Trophoblast cell (in vitro differentiated cells and primary cell): Measurements from ENCODE around the gene TEAD4.

ENCODE experiments used
- DNase-seq, 2 donors: peaks; one replicate each; pipeline ENCODE4 v3.0.0-alpha.2; 2016
- H2AFZ ChIP-seq: 2 replicates; pipeline ENCODE4 v1.6.1; 2013; ENCODE audit warnings: low read length, moderate library complexity, mild to moderate bottlenecking; ENCODE audit not compliant: insufficient read depth, poor library complexity
- H2AK5ac ChIP-seq: 2 replicates; pipeline ENCODE4 v1.6.1; 2013; ENCODE audit warnings: mild to moderate bottlenecking, low read length
- H2BK120ac ChIP-seq: 2 replicates; pipeline ENCODE4 v1.6.1; 2013; ENCODE audit warnings: low read length, mild to moderate bottlenecking, moderate library complexity; ENCODE audit not compliant: insufficient read depth, poor library complexity
- H2BK12ac ChIP-seq: 2 replicates; pipeline ENCODE4 v1.6.1; 2013; ENCODE audit warnings: mild to moderate bottlenecking, low read length, moderate library complexity
- H2BK5ac ChIP-seq: 2 replicates; pipeline ENCODE4 v1.6.1; 2013; ENCODE audit warnings: low read length, low read depth, moderate library complexity, mild to moderate bottlenecking; ENCODE audit not compliant: poor library complexity
- H3K14ac ChIP-seq: 2 replicates; pipeline ENCODE4 v1.6.1; 2013; ENCODE audit warnings: mild to moderate bottlenecking, low read length
- H3K18ac ChIP-seq: 2 replicates; pipeline ENCODE4 v1.6.1; 2013; ENCODE audit warnings: mild to moderate bottlenecking, low read length
- H3K23ac ChIP-seq: 2 replicates; pipeline ENCODE4 v1.6.1; 2013; ENCODE audit warnings: low read length
- H3K27ac ChIP-seq: 2 replicates; pipeline ENCODE4 v1.5.1; 2013; ENCODE audit warnings: low read depth, mild to moderate bottlenecking, inconsistent platforms, low read length, moderate library complexity
- H3K27me3 ChIP-seq: 2 replicates; pipeline ENCODE4 v1.6.1; 2013; ENCODE audit warnings: inconsistent platforms, mild to moderate bottlenecking, low read length, moderate library complexity; ENCODE audit not compliant: insufficient read depth
- H3K36me3 ChIP-seq, 2 experiments: 1 replicate in 1 of 2; 2 replicates in 1 of 2; pipeline ENCODE4 v1.6.1; 2013; ENCODE audit warnings: low read length in 2 of 2, mild to moderate bottlenecking in 2 of 2, moderate library complexity in 1 of 2; ENCODE audit not compliant: insufficient read depth in 2 of 2, control insufficient read depth in 1 of 2
- H3K4ac ChIP-seq: 2 replicates; pipeline ENCODE4 v1.6.1; 2013; ENCODE audit warnings: low read depth, mild to moderate bottlenecking, low read length, moderate library complexity
- H3K4me1 ChIP-seq, 2 experiments: 1 replicate in 1 of 2; 2 replicates in 1 of 2; pipeline ENCODE4 v1.6.1; 2013; ENCODE audit warnings: low read length in 2 of 2, mild to moderate bottlenecking in 2 of 2, moderate library complexity in 1 of 2; ENCODE audit not compliant: insufficient read depth in 2 of 2, control insufficient read depth in 1 of 2
- H3K4me2 ChIP-seq: 2 replicates; pipeline ENCODE4 v1.6.1; 2013; ENCODE audit warnings: inconsistent platforms, mild to moderate bottlenecking, low read length, moderate library complexity
- H3K4me3 ChIP-seq: 2 replicates; pipeline ENCODE4 v1.5.1; 2013; ENCODE audit warnings: mild to moderate bottlenecking, low read depth, low read length, inconsistent platforms
- H3K79me1 ChIP-seq: one replicate; pipeline ENCODE4 v1.6.1; 2013; ENCODE audit warnings: low read length
- H3K79me2 ChIP-seq: 2 replicates; pipeline ENCODE4 v1.6.1; 2013; ENCODE audit warnings: low read length, mild to moderate bottlenecking; ENCODE audit not compliant: control insufficient read depth, insufficient read depth, poor library complexity
- H3K9ac ChIP-seq: 2 replicates; pipeline ENCODE4 v1.6.1; 2013; ENCODE audit warnings: mild to moderate bottlenecking, low read length
- H3K9me3 ChIP-seq: 2 replicates; pipeline ENCODE4 v1.6.1; 2013; ENCODE audit warnings: low read depth, mild to moderate bottlenecking, control low read depth, inconsistent platforms, low read length; ENCODE audit not compliant: insufficient read depth
- H4K12ac ChIP-seq: 2 replicates; pipeline ENCODE4 v1.6.1; 2013; ENCODE audit warnings: low read depth, mild to moderate bottlenecking, low read length, moderate library complexity
- H4K8ac ChIP-seq: 2 replicates; pipeline ENCODE4 v1.6.1; 2013; ENCODE audit warnings: low read depth, mild to moderate bottlenecking, low read length, moderate library complexity
- H4K91ac ChIP-seq: one replicate; pipeline ENCODE4 v1.6.1; 2013; ENCODE audit warnings: low read depth, mild to moderate bottlenecking, low read length, moderate library complexity
- WGBS: extraction: QIAGEN DNeasy Blood & Tissue Kit; methylation state at CpG from one replicate; pipeline ENCODE4 v1.1.7; 2013; ENCODE audit warnings: missing lambda C conversion rate; ENCODE audit not compliant: insufficient read length, insufficient coverage; ENCODE audit errors: extremely low coverage; 5-methylcytosine and 5-hydroxymethylcytosine counted together

The TEAD4 gene

DNA sequence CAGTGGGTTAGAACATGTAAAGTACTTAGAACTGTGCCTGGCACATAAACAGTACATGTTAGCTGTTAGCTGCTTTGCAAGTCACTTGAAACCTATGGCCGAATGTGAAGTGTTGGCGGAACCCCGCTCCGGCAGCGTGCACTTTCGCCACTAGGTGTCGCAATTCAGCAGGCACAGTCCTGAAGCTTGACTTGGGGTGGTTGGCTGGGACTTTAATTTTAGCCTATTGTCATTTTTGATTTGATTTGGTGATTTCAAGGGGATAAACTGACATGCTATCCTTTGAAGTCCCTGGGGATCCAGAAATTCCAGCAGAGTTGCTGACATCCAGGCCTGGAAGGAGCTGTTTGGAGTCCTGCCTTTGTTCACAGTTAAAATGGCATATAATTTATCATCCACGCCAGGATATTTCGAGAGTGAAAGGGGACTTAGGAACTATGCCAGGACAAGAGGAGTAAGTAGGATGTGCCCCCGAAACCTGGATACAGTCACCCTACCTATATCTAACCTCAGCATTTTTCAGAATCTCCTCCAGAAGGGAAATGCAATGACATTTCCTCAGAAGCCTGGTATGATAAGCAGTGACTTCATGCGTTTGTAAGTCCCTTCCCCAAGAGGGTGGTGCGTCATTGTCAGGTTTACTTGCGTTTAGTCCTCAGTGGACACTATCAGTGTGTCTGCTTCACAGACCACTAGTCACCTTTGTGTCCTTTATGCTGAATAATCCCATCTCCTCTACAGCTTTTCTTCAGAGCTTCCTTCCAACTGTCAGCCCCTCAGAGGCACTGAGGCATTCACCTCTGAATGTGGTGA is 114.4 kb downstream of the TEAD4 start:
- DNase-seq = peak; percentile 83 to 95
- no peak overlapping the region for H3K4me3 ChIP-seq
- no peak overlapping the region for H3K23ac ChIP-seq
- H3K36me3 ChIP-seq = no peaks in the 10 kb centered on the region
- peaks cover 19 to 26% of the 10 kb centered on the region in 2 experiments for H3K4me1 ChIP-seq
- H4K8ac ChIP-seq = no peak overlapping the region
- H3K9me3 ChIP-seq = no peaks in the 10 kb centered on the region
- H3K14ac ChIP-seq = no peak overlapping the region
- H3K79me1 ChIP-seq = peaks cover 18% of the 10 kb centered on the region
- no peak overlapping the region for H2AFZ ChIP-seq
- no peak overlapping the region for H3K27ac ChIP-seq
- H3K18ac ChIP-seq = no peak overlapping the region
- no peak overlapping the region for H2BK12ac ChIP-seq
- no peak overlapping the region for H3K9ac ChIP-seq
- H2AK5ac ChIP-seq = no peak overlapping the region
- H2BK120ac ChIP-seq = no peak overlapping the region
- no peak overlapping the region for H4K91ac ChIP-seq
- H3K27me3 ChIP-seq = no peaks in the 10 kb centered on the region
- H4K12ac ChIP-seq = no peak overlapping the region
- H3K79me2 ChIP-seq = peaks cover 9% of the 10 kb centered on the region
- no peak overlapping the region for H3K4me2 ChIP-seq
- H2BK5ac ChIP-seq = no peak overlapping the region
- no CpG with 5 or more reads among the region's 13 CpGs for WGBS
- H3K4ac ChIP-seq = no peak overlapping the region

DNA sequence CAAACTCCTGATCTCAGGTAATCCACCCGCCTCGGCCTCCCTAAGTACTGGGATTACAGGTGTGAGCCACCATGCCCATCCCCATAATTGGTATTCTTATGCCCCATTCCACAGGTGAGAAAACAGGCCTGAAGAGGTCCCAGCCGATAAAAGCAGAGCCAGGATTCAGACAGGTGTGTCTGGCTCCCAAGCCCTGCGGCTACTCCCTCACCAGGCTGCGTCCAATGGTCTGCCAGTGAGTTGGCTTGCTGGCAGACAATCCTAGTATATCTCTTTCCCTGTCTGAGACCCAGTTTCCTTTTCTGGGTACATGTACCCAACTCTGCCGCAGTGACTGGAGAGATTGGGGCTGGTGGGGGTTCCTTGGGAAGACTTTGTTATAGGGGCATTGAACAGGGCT is 116.1 kb downstream of the TEAD4 start:
- Histone ChIP-seq H2AK5ac (no peak overlapping the region), H3K79me2 (peaks cover 9% of the 10 kb centered on the region), H3K23ac (no peak overlapping the region), H3K9me3 (no peaks in the 10 kb centered on the region), H3K4me2 (no peak overlapping the region), H3K14ac (no peak overlapping the region), H2BK5ac (no peak overlapping the region), H3K4ac (no peak overlapping the region), H2AFZ (no peak overlapping the region), H3K4me3 (no peak overlapping the region), H4K8ac (no peak overlapping the region), H3K27ac (no peak overlapping the region), H2BK120ac (no peak overlapping the region), H2BK12ac (no peak overlapping the region), H4K91ac (no peak overlapping the region), H3K4me1 (peaks cover 14 to 19% of the 10 kb centered on the region in 2 experiments), H3K27me3 (no peaks in the 10 kb centered on the region), H3K79me1 (peaks cover 17% of the 10 kb centered on the region), H3K36me3 (no peaks in the 10 kb centered on the region), H3K18ac (no peak overlapping the region), H3K9ac (no peak overlapping the region), H4K12ac (no peak overlapping the region)
- no CpG with 5 or more reads among the region's 6 CpGs for WGBS
- peak; percentile 63 to 73 for DNase-seq

DNA sequence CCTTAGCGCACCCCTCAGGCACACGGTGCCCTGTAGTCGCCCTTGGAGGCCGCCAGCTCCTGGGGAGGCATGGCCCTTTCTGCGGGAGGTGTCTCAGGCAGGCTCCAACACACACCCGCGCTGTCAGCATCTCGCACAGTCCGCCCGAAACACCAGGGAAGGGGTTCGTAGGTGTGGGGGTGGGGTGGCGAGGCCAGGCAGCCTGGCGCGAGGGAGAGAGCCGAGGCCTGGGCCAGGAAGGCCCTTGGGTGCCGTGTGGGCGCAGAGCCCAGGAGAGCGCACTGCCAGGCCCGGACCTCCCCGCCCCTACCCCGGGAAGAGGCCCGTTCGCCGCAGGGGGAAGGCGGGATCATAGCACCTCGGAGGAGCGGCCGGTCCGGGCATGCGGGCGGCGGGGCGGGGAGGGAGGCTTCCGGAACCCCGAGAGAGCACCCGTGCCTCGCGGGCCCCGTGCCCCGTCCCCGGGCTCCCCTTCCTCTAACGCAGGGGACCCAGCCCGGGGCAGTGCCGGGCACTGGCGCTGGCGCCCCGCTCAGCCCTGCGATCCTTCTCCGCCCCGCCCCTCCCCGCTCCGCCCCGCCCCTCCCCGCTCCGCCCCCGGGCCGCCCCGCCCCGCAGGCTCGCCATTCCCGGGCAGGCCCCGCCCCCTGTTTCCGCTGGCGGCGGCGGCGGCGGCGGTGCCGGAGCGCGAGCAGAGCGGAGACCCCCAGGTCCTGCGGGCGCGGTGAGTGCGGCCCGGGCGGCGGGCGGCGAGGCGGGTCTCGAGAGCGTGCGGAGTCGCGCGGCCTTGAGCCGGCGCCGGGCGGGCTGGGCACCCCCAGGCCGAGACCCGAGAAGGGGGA is 117.8 kb downstream of the TEAD4 start, which contains the start of gene TSPAN9:
TSPAN9 (plus strand) TSS at position 650 of the 842 bp plus-strand sequence. CDS start 123,815 bp downstream, outside the sequence.
- peak within 1 kb of the TSS; percentile 73 for H2BK5ac ChIP-seq
- H3K4me1 ChIP-seq = peaks cover 2 to 6% of the 10 kb centered on the region in 2 experiments
- peak within 1 kb of the TSS; percentile 81 for H3K9ac ChIP-seq
- no CpG with 5 or more reads among the region's 95 CpGs for WGBS
- H2BK120ac ChIP-seq = peak within 1 kb of the TSS; percentile 70
- peak within 1 kb of the TSS; percentile 64 for H3K4ac ChIP-seq
- H3K79me2 ChIP-seq = peaks cover 5% of the 10 kb centered on the region
- peak within 1 kb of the TSS; percentile 98 for H3K4me2 ChIP-seq
- H3K4me3 ChIP-seq = peak within 1 kb of the TSS; percentile 82
- no peak within 1 kb of the TSS for H4K12ac ChIP-seq
- no peak within 1 kb of the TSS for H3K27ac ChIP-seq
- H3K23ac ChIP-seq = no peak within 1 kb of the TSS
- H4K8ac ChIP-seq = peak within 1 kb of the TSS; percentile 68
- H3K36me3 ChIP-seq = no peaks in the 10 kb centered on the region
- peak within 1 kb of the TSS; percentile 30 for H2BK12ac ChIP-seq
- peak within 1 kb of the TSS; percentile 43 for H2AK5ac ChIP-seq
- peak within 1 kb of the TSS; percentile 50 for H4K91ac ChIP-seq
- H2AFZ ChIP-seq = peak within 1 kb of the TSS; percentile 91
- no peaks in the 10 kb centered on the region for H3K9me3 ChIP-seq
- no peaks in the 10 kb centered on the region for H3K27me3 ChIP-seq
- H3K79me1 ChIP-seq = peaks cover 11% of the 10 kb centered on the region
- DNase-seq = peak; percentile 78 to 81
- peak within 1 kb of the TSS; percentile 89 for H3K14ac ChIP-seq
- peak within 1 kb of the TSS; percentile 88 for H3K18ac ChIP-seq

- H3K14ac ChIP-seq = peak overlapping the region; percentile 89
- peaks cover 11% of the 10 kb centered on the region for H3K79me1 ChIP-seq
- peak overlapping the region; percentile 91 for H2AFZ ChIP-seq
- H4K91ac ChIP-seq = peak overlapping the region; percentile 50
- peaks cover 2% of the 10 kb centered on the region for H3K9me3 ChIP-seq
- no CpG with 5 or more reads among the region's 32 CpGs for WGBS
- peaks cover 2 to 6% of the 10 kb centered on the region in 2 experiments for H3K4me1 ChIP-seq
- no peak overlapping the region for H4K12ac ChIP-seq
- peak overlapping the region; percentile 13 for H2BK12ac ChIP-seq
- H3K27ac ChIP-seq = no peak overlapping the region
- peak overlapping the region; percentile 98 for H3K4me2 ChIP-seq
- peak overlapping the region; percentile 68 for H4K8ac ChIP-seq
- H3K18ac ChIP-seq = peak overlapping the region; percentile 88
- H3K36me3 ChIP-seq = no peaks in the 10 kb centered on the region
- peak overlapping the region; percentile 70 for H2BK120ac ChIP-seq
- DNase-seq = peak in 1 of 2 donors; percentile 28
- peaks cover 5% of the 10 kb centered on the region for H3K79me2 ChIP-seq
- peak overlapping the region; percentile 82 for H3K4me3 ChIP-seq
- peak overlapping the region; percentile 81 for H3K9ac ChIP-seq
- H3K23ac ChIP-seq = no peak overlapping the region
- no peak overlapping the region for H2AK5ac ChIP-seq
- H3K4ac ChIP-seq = peak overlapping the region; percentile 64
- no peaks in the 10 kb centered on the region for H3K27me3 ChIP-seq
- peak overlapping the region; percentile 58 for H2BK5ac ChIP-seq
Measured at GRCh38 chr12:3077572-3078081, 118.4 kb downstream of the TEAD4 start.
